GM21529 (cell line): ENCODE results near the gene TOR1A.

Experiments
- ATAC-seq: cut with Tn5 transposase; IDR thresholded peaks from one replicate; pipeline ENCODE4 v1.9.1; 2021; ENCODE audit not compliant: unreplicated experiment

Gene TOR1A, protein sequence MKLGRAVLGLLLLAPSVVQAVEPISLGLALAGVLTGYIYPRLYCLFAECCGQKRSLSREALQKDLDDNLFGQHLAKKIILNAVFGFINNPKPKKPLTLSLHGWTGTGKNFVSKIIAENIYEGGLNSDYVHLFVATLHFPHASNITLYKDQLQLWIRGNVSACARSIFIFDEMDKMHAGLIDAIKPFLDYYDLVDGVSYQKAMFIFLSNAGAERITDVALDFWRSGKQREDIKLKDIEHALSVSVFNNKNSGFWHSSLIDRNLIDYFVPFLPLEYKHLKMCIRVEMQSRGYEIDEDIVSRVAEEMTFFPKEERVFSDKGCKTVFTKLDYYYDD

DNA sequence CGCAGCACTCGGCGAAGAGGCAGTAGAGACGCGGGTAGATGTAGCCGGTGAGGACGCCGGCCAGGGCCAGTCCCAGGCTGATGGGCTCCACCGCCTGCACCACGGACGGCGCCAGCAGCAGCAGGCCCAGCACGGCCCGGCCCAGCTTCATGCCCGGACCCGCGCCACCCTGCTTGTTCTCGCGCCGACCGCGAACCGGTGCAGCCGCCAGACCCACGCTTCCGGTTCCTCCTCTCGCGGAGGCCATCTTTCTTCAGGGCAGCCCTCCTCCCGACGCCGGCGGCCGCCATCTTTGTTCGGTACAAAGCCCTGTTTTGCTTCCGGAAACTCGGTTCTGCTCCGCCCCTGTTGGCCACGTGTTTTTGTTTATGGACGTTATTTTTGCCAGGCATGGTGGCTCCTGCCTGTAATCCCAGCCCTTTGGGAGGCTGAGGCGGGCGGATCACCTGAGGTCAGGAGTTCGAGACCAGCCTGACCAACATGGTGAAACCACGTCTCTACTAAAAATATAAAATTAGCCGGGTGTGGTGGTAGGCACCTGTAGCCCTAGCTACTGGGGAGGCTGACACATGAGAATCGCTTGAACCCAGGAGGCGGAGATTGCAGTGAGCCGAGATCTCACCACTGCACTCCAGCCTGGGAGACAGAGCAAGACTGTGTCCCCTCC is at the start of gene TOR1A:
TOR1A (minus strand) TSS at position 202 of the 667 bp plus-strand sequence; CDS start at position 151, 51 bp downstream.
- peak; percentile 94 for ATAC-seq

DNA sequence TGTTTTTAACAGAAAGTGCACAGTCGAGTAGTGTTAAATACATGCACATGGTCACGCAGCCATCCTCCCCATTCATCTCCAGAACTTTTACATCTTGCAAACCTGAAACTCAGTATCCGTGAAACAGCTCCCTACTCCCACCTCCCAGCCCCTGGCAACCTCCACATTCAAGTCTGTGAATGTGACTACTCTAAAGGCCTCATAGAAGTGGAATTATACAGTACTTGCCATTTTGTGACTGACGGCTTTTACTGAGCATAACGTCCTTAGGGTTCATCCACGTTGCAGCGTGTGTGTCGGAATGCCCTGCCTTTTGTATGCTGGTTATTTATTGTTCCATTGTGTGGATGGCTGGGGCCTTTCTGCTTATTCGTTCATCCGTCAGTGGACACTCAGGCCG is 47.1 kb upstream of the TOR1A start:
- ATAC-seq: no peak

DNA sequence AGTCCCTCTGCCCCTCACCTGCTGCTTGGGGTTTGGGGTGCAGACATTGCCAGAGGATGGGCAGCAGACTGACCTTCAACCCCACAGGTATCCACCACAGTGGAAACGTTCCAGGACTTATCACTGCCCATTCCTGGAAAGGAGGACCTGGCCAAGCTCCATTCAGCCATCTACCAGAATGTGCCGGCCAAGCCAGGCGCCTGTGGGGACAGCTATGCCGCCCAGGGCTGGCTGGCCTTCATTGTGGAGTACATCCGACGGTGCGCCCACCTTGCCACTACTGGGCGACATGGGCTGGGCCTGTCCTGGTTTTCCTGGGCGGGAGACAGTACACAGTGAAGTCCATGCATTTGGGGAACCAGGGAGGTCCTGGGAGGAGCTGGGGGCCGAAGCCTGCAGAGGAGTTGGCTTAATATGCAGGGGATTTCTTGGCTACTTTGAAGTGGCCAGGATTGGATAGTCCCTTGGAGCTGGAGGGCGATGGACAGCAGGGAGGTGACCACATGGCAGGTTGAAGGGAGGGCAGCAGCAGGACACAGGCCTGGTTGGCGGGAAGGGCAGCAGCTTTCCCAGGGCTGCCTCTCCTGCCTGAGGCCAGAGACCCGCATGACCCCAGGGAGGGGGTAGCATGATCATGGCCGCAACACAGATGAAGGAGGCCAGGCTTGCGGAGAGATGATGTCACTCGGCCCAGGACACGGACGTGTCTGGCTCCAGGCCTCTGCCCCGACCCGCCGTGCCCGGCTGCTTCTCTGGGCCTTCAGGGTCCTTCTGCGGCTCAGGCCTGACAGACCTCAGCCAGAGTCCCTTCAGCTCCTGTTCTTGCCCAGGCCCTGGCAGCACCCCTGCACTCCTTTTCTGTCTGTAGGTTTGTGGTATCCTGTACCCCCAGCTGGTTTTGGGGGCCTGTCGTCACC is 45.9 kb upstream of the TOR1A start:
- ATAC-seq: no peak

DNA sequence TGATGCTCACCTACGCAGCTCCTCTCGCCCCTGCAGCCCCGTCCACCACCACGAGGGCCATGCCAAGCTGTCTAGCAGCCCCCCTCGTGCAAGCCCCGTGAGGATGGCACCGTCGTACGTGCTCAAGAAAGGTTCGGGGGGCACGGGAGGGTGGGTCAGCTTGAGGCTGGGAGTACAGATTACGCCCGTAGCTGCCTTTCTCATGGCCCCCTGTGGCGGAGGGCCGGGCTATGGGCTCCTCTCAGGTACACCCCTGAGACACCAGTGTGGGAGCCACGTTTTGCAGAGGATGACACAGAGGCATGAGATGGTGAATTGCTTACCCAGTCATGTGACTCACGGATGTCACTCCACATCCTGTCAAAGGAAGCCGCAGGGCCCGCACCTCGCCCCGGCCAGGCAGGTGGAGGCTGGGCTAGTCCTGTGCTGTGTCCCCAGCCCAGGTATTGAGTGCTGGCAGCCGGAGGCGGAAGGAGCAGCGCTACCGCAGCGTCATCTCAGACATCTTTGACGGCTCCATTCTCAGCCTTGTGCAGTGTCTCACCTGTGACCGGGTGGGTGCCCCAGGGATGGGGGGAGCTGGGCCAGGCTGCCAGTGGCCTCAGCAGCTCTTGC is 45.0 kb upstream of the TOR1A start:
- ATAC-seq: no peak

DNA sequence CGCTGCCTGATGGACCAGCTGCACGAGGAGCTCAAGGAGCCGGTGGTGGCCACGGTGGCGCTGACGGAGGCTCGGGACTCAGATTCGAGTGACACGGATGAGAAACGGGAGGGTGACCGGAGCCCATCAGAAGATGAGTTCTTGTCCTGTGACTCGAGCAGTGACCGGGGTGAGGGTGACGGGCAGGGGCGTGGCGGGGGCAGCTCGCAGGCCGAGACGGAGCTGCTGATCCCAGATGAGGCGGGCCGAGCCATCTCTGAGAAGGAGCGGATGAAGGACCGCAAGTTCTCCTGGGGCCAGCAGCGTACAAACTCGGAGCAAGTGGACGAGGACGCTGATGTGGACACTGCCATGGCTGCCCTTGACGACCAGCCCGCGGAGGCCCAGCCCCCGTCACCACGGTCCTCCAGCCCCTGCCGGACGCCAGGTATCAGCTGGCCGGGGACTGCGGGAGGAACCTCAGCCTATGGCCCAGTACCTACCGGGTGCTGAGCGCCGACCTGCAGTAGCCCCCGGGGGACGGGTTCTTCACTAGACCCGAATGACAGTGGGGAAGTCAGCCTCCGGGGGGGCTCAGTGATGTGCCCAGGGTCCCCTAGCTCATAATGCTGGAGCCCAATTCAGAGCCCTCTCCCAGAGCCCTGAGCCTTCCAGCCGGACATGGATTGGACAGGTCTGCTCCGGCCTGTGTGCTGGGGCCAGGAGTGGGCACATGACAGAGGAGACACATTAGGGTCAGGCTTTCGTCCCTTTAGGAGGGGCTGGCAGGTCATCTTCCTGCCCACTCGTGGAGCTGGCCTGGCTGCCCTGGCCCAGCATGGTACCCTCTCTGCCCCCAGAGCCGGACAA is 44.3 kb upstream of the TOR1A start:
- ATAC-seq: no peak

DNA sequence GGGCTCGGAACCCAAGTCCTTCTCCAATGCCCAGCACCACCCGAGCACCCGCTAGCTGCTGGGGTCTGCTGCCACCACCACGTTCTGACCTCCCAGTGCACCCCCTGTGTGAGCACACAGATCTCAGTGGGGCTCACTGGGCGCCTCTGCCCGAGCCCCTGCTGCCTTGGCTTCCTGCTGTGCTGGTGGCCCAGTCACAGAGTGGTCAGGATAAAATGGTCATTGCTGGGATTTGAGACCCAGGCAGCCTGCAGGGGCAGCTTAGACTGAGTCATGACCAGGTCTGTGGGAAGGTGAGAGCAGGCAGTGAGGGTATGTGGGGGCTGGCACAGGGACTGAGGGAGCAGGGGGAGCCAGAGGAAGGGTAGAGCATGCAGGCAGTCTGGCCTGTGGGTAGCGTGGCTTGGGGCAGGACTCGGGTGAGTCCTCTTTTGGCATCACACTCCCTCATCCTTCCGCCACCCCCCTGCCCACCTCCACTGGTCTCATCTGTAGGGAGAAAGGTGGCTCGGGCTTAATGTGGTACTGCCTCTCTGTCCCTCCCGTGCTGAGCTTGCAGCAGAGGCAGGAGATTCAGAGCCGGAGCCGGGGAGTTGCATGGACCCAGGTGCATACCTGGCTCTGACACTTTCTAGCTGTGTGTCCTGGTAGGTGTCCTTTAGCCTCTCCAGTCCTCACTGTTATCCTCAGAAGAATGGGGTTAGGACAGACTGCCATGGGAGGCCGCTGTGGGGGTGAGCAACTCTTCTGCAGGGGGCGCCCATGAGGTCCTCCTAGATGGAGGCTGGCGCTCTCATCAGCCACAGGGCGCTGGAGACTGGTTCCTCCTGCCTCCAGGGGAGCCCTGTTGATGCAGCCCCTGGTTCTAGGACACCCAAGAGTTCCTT is 43.4 kb upstream of the TOR1A start:
- no peak for ATAC-seq

DNA sequence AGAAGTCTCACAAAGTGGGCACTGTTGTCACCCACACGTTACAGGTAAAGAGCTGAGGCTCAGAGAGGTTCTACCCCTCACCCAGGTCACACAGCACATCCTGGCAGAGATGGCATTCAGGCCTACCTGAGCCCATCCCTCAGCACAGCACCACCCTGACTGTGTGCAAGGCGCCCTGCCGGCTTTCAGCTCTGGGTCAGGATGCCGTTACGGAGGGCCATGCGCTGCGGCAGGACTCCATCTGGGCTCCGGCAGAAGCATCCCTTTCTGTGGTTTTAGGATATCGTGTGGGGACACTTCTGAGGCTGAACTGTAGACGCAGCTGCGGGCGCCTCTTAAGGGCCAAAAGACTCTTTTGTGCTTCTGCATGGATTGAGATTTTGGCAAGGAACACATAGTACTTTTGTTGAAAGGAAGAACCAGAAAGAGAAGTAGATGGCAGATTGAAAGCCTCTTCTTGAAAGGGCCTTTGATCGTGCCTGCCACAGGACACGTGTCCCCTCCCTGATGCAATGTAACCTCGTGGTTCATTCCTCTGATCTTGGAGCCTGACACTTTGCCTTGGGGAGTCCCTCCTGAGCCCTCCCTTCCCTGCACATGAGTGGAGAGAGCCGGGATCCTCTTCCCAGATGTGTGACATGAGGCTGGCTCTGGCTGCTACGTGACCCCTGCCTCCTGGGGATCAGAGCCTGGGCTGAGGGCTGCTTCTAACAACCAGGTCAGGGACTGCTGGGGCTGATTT is 42.6 kb upstream of the TOR1A start:
- ATAC-seq: no peak

DNA sequence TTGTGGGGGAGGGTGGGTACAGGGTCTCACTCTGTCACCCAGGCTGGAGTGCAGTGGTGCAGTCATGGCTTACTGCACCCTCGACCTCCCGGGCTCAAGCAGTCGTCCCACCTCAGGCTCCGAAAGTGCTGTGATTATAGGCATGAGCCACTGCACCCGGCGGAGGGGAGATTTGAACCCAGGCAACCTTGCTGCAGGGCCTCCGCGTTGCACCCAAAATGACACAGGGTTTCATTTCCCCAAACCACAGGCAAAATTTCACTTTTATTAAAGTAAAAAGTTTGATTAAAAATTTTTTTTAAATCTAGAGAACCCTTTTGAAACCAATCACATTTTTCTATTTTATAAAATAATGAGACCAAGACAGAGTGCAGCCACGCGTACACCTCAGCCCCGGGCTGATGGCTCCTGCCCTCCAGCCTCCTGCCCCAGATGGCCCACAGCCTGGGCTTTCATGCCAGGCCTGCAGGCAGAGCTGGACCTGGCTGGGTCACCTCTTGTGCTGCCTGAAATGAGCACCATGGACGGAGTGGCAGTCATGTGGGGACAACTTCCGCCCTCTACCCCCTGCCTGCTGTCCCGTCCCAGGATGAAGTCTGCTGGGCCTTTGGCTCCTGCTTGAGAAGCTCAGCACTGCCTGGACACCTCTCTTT is 41.9 kb upstream of the TOR1A start:
- ATAC-seq: no peak

DNA sequence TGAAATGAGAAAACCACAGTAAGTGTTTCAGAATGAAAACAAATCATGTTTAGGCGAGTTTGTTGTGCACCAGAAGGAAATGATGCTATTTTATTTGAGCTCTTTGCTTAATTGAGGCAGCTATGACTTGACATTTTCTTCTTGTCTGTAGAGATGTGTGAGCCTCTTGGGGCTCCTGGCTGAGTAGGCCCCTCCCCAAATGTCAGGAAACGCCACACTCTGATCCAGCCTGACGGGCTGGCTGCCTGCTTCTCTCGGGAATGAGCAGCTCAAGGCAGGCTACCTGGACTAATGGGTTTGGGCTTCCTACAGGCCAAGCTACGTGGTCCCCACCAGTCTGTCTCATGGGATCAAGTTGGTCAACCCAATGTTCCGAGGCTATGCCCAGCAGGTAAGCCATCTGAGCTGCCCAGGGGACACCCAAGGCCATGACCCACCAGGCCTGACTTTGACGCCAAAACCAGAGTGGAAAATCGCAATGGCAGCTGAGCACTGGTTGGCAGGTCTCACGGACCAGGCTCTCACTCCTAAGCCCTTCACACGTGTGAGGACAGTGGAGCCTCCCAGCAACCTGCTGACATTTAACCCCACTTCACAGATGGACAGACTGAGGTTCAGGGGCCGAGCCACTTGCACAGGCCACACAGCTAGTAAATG is 41.2 kb upstream of the TOR1A start:
- ATAC-seq: no peak

DNA sequence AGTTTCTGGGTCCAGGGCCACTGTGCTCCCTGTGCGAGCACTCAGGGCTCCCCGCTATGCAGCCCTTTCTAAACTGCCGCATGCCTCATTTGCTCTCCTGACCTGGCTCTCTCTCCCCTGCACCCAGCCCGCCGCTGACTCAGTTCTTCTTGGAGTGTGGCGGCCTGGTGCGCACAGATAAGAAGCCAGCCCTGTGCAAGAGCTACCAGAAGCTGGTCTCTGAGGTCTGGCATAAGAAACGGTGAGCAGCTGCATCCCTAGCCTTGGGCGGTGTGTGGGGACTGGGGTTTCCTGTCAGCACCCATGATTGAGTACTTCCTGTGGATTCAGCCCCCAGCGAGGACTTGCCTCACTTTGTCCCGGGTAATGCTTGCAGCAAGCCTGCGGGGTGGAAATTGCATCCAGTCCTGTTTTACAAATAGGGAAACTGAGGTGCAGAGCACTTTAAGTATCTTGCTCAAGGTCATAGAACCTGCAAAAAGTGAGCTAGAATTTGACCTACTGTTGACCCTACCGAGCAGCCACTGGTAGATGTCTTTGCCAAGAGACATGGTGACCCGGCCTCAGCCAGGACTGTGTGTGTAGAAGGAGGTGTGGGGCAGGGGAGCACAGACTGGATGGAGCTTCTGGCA is 39.2 kb upstream of the TOR1A start:
- no peak for ATAC-seq

DNA sequence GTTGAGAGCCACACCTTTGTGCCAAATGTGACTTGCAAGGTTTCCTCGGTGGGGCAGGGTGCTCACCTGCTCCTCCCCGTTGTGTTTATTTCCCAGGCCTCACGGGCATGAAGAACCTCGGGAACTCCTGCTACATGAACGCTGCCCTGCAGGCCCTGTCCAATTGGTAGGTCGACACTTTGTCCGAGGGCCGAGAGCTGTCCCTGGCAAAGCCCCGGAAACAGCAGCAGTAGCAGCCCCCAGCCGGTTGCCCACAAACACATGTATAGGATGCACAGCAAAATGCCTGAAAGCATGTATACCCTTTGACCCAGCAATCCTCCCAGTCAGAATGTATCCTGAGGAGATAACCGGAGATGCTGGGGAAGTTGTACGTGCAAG is 37.5 kb upstream of the TOR1A start:
- no peak for ATAC-seq

DNA sequence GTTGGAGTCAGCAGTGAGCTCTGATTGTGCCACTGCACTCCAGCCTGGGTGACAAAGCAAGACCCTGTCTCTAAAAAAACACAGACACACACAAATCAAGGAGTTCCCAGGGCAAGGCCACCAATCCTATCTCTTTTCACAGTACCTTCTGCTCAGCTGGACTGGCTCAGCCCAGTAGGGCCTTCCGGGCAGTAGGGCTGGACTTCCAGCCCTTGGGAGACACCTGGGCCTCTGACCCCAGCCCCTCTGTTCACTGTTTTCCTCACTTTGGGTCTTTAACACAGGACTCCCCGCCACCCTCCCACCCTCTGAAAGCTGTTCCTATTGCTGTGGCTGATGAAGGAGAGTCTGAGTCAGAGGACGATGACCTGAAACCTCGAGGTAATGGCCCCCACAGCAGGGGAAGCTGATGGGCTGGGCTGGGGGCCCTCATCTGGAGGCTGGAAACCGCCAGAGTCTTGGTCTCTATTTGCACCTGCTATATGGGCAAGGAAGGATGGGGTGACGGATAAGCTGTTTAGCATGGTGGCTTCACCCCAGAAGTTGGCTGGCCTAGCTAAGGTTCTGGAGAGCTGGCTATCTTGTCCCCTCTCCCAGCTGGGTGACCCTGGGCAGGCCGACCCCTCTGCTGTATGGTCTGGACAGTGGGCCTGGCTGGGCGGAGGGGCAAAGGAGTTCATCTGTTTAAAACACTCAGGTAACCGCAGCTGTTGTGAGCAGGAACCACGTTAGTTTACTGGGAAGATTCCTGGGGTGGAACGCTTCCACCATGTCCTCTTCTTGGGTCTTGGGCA is 36.9 kb upstream of the TOR1A start:
- ATAC-seq: no peak

DNA sequence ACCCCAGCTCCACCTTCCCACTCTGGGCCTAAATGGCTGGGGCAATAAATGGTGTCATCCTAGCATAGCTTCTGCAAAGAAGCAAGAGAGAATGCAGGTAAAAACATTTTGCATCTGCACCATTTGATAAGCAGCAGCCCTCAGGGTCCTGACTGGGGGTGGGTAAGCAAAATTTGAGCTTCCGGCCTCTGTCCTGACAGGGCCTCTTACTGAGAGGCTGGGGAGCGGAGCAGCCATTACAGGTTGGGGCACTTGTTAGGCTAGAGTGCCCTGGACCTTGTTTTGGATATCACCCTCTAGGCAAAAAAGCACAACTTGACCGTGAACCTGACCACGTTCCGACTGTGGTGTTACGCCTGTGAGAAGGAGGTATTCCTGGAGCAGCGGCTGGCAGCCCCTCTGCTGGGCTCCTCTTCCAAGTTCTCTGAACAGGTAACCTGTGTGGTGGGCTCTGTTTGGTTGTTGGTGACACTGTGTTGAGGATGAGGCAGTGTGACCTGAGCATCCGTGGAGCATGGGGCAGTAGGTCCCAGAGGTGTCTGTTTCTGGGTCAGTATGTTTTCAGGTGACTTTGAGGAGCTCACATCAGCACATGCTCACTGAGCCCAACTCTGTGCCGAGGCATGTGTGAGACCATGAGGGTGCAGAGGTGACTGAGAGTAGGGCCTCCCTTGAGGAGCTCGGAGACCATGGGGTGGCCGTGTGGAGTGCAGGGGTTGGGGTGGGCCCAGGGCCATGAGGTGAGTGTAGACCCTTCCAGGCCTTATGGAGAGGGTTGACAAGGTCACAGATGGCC is 34.4 kb upstream of the TOR1A start:
- ATAC-seq: no peak

DNA sequence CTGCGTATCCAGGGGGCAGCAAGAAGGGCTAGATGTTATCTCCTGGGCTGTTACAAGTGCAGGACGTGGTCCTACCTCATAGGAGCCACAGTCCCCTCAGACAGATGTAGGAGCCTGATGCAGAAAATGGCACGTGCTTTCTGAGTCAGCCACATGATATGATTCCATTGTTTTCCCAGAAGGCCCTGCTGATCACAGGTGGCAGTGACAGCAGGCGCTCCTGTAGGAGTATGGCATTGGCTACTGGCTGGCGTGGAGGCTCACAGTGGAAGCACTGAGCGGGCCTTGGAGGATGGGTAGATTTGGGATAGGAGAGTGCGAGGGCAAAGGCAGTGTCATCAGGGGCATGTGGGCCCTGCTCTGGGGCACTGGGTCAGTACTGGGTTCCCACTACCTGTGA is 33.3 kb upstream of the TOR1A start:
- ATAC-seq: no peak

DNA sequence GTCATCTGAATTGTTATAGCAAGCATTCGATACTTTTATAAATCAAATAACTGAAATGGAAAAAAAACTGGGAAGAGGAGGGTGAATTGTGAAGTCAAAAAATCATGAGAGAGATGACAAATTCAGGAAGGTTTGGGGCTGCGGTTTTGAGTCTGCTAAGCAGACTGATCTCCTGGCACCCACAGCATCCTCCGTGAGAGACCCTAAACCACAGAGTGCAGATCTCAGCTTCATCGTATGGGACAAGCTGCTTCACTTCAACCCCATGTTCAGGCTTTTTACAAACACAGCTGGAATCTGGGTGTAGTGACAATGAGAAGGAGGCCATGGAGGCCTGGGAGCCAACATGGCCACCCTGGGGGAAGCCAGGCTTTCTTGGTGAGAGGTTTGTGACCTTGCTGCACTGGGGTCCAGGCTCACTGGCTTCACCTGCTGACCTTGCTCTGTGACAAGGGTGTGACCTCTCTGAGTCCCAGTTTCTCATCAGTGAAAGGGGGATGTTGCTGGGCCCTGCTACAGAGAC is 30.7 kb upstream of the TOR1A start:
- no peak for ATAC-seq
